Fibroblast of lung (primary cell): ENCODE data around the gene EYA2.

ENCODE experiments used
- CTCF ChIP-seq, 2 donors: IDR thresholded peaks in 1 of 2; conservative IDR thresholded peaks in 1 of 2; 1 replicate in 1 of 2; 2 replicates in 1 of 2; pipeline ENCODE4 v1.5.1; 2011 to 2012; ENCODE audit warnings: low read length in 2 of 2, control low read depth in 1 of 2, inconsistent platforms in 1 of 2, low read depth in 1 of 2, mild to moderate bottlenecking in 1 of 2
- EZH2 ChIP-seq: IDR thresholded peaks from 2 replicates; pipeline ENCODE4 v1.5.1; 2012; ENCODE audit warnings: low read length, control low read depth, mild to moderate bottlenecking; ENCODE audit errors: missing control alignments

DNA sequence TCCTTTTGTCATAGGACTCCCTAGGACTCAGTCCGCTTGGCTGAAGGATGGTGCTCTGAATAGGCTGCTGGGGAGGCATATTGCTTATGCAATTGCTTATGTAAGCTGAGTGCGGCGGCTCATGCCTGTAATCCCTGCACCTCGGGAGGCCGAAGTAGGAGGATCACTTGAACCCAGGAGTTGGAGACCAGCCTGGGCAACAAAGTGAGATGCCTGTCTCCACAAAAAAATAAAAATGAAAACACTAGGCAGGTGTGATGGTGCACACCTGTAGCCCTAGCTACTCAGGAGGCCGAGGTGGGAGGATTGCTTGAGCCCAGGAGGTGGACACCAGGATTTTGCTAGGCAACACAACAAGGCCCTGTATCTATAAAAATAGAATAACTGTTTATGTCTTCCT is 81.3 kb downstream of the EYA2 start:
- no peak for TF ChIP-seq CTCF (conservative IDR thresholded peaks at IDR 0.05 in 1 of 2, IDR thresholded peaks at IDR 0.05 in 1 of 2; ENCODE audit: low read depth in 1 of 2, low read length in 2 of 2)
- TF ChIP-seq EZH2, result no peak
